Suppressor macrophage treated with lipopolysaccharide for 4 hours (primary cell): ENCODE data around the gene MYOT.
"Not testable (repeated sequence)": the region's sequence is repeated elsewhere in the genome, so short reads cannot be mapped to it uniquely, and the experiment has no call there.

Experiments
- DNase-seq: peaks from one replicate; pipeline ENCODE4 v3.0.0-alpha.2; 2020

The MYOT gene, protein sequence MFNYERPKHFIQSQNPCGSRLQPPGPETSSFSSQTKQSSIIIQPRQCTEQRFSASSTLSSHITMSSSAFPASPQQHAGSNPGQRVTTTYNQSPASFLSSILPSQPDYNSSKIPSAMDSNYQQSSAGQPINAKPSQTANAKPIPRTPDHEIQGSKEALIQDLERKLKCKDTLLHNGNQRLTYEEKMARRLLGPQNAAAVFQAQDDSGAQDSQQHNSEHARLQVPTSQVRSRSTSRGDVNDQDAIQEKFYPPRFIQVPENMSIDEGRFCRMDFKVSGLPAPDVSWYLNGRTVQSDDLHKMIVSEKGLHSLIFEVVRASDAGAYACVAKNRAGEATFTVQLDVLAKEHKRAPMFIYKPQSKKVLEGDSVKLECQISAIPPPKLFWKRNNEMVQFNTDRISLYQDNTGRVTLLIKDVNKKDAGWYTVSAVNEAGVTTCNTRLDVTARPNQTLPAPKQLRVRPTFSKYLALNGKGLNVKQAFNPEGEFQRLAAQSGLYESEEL

GRCh38 chr5:137867664-137868063, at the start of gene MYOT:
TSS of gene MYOT (plus strand) at chr5:137867860. CDS start at chr5:137870652, 2,792 bp downstream.
- no peak for DNase-seq

GRCh38 chr5:137819766-137820165, 47.9 kb upstream of the MYOT start:
- DNase-seq = no peak

DNA sequence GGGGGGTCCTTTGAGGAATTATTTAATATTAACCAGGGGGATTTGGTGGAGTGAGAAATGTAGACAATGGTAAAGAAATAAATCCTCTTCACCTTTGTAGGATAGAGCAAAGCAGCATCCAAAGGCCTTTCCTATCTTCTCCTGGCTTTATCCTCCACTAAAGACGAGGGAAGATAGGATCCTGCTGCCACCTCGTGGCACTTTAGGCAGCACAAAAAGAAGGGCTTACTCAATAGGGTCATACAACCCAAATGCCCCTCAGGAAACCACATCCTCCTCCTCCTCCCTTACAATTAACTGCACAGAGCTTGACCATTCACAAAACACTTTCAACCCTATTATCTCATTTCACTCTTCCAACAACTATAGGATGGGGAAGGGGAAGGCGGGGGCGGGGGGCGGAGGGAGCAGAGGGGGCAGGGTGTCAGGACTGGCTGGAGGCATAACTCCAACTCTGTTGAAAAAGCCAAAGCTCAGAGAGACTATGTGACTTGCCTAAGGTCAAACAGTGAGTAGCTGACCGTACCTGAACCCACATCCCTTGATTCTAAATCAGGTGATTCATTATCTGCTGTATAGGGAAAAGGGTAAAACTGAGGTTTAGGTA, 45.4 kb upstream of the MYOT start:
- DNase-seq = peak; percentile 31

- no peak for DNase-seq
These were observed 44.7 kb upstream of the MYOT start for GRCh38 chr5:137822984-137823383.

DNA sequence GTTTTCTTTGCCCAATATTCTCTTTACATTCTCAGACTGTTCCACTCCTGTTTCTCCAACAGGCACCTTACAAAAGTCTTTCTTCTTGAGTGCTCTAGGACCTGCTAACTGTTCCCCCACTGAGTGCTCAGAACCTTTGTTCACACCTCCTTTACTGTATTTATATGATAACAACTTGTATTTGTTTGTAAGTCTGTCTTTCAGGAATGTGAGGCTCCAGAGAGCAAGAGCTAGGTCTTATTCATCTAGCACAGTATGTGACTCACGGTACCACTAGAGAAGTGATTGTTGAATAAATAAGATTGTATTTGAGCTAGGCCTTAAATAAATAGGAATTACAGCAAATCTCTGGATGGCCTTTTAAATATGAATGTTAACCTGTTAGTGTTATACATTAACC, 42.5 kb upstream of the MYOT start:
- DNase-seq = no peak

- DNase-seq = no peak
These were observed 41.6 kb upstream of the MYOT start for GRCh38 chr5:137826067-137826466.

GRCh38 chr5:137828180-137828579, 39.5 kb upstream of the MYOT start:
- no peak for DNase-seq

DNA sequence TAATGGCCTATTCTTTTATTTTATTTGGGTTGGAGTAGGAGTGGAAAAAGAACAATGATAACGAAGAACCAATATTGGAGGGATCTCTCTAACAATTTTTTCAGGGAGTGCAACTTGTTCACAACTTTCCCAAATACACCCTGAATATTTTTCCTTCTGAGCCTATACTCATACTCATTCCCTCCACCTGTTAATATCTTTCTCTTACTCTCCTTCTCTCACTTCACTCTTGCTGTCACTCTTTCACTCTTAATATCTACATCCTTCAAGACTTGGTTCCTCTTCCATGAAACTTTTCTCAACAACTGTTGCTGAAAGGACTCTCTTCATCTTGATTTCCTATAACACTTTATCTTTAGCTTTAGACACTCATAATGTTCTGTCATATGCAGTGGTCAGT, 39.0 kb upstream of the MYOT start:
- DNase-seq = no peak

DNA sequence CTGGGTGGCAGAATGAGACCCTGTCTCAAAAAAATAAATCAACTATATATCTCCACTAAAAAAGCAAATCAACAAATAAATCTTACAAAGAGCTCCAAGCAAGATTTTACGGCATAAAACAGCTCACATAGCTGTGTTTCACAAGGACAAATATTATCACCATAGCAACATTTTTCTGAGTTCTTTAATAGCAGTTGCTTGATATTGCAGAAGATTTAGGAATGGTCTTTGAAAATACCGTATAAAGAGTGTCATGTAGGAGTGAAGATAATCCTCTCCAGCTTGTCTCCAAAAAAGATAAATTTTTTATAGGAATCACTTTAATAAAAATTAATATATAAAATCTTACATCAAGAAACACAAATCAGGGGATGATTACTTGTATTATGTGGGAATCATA, 36.6 kb upstream of the MYOT start:
- DNase-seq = no peak

DNA sequence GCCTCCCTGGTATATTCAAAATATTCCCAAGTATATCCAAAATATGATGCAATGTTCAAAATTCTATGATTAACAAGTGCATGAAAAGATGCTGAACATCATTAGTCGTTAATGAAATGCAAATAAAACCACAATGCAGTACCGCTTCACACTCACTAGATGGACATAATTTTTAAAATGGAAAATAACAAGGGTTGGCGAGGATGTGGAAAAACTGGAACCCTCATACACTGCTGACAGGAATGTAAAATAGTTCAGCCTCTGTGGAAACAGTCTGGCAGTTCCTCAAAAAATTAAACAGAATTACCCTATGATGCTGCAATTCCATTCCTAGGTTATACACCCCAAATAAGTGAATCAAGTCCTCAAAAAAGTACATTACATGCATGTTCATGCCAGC, 36.1 kb upstream of the MYOT start:
- DNase-seq = no peak

- no peak for DNase-seq
These were observed 35.2 kb upstream of the MYOT start for GRCh38 chr5:137832416-137832815.

GRCh38 chr5:137833463-137833862, 34.2 kb upstream of the MYOT start:
- no peak for DNase-seq

DNA sequence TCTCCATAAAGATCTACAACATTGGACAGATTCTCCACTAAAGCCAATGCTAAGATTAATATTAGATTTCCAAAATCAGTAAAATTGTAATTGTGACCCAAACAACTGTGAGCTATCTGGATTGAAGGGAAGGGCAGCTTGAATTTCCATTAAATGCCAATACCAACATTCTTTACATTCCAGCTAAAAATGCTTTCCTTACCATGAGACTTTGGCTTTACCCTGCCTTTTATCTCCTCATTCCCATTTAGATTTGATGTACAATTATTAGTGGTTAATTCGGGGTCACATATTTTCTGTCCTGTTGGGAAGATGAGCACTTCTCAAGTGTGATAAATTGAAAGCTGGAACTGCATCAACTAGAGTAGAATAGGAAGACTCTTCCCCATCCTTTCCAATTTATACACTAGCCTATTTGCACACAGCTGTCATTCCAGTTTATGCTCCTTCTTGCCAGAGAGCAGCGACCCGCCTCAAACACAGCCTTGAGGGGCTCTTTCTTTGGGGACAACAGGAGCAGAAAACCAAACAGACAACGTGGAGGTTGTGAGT, 33.1 kb upstream of the MYOT start:
- DNase-seq = no peak

GRCh38 chr5:137836298-137836697, 31.4 kb upstream of the MYOT start:
- DNase-seq = no peak

DNA sequence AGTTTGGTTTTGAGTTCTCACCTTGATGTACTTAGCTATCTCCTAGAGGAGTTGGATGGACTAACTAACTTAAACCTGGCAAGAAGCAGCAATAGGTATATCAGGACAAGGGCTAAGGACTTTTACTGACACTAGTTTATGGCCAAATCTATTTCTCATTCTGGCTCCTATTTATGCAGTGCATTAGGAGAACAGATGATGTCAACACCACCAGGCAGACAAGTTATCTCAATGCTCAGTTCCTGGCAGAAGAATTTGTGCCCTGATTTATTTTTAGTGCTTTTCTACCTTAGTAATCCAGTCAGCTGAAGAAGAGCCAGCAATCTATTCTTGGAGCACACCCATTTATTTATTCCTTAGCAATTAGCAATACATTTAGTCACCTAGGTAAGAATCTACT, 30.7 kb upstream of the MYOT start:
- no peak for DNase-seq

GRCh38 chr5:137837491-137838394, 29.9 kb upstream of the MYOT start:
- DNase-seq = no peak

DNA sequence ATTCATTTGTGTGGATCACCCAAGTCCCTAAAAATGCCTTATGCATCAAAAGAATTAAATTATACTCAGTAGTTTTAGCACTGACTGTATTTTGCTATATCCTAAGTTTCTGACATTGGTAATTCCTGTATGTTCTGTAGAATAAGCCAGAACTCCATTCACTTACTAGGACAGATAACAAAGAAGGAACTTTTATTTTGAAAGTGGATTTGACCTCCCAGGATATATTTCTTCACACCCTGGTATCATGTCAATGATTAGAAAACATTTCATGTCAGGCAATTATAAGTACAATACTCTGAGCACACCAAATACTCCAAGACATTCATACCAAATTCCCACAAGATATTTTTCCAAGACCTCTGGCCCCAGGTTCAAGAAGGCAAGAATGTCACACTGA, 28.7 kb upstream of the MYOT start:
- no peak for DNase-seq

GRCh38 chr5:137842296-137842695, 25.4 kb upstream of the MYOT start:
- no peak for DNase-seq

- no peak for DNase-seq
These were observed 23.9 kb upstream of the MYOT start for GRCh38 chr5:137843676-137844299.

DNA sequence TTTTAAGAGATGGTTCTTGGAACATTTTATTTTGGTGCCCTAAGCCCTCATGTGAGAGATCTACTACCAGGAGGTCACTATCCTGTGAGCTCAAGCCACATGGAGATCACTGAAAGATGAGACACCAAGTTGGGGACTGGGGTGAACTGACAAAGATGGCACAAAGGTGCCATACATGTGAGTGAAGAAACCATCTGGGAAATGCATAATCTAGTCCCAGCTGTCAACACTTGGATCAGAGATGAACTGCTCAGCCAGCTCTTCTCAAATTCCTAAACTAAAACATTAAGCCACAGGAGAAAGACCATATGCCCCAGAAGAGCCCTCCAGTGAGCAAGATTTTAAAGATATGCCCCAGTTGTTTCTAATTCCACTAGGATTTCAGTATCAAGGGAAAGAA, 22.2 kb upstream of the MYOT start:
- DNase-seq = no peak

DNA sequence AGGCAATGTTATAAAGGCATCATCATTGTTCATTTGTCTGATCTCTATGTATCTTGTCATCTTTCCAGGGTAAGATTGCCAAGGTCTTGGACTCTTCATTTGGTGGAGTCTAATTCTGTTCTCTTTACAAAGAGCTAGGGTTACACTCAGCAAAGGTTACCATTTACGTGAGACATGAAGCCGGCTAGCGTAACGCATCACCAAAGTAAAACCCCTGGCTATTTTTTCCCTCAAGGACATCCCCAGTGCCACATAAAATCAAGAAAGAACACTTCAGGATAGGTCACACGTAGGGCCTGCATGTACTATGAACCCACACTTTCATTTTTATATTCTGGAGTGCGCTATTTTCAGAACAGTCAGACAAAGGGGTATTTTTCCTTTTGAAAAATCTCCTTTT, 20.0 kb upstream of the MYOT start:
- DNase-seq = no peak

DNA sequence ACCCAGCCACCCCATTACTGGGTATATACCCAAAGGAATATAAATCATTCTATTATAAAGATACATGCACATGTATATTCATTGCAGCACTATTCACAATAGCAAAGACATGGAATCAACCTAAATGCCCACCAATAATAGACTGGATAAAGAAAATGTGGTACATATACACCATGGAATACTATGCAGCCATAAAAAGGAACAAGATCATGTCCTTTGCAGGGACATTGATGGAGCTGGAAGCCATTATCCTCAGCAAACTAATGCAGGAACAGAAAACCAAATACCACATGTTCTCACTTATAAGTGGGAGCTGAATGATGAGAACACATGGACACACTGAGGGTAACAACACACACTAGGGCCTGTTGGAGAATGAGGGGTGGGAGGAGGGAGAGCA, 14.5 kb upstream of the MYOT start:
- DNase-seq = not testable (repeated sequence)

DNA sequence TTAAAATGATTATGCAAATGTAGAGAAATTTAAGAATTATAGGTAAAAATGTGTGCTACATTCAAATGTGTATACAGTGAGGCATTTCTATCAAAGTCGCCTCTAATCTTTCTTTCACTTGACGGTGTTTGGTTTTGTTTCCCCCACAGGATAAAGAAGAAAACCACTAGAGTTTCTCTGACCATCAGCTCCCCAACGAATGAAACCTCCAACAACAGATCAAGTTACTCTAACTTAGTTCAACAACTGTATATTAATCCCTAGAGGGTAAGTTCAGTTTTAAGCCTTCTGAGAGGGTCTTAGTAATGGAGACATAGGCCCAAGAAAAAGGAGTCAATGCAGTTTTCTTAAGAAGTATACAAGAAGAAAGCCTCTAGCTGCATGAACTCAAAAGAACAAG, 11.5 kb upstream of the MYOT start:
- no peak for DNase-seq
